HL-60 (cell line): ENCODE data around the gene DIPK1A.

Experiments
- DNase-seq, 2 experiments: peaks; one replicate each; pipeline ENCODE4 v3.0.0-alpha.2; 2010 to 2020; ENCODE audit warnings: low read depth in 1 of 2, low spot score in 1 of 2
- H3K27ac ChIP-seq: fragments of 250-450 bp; sonication (Bioruptor Pico); replicated peaks from 2 replicates; pipeline ENCODE4 v1.5.1; 2020; ENCODE audit warnings: mild to moderate bottlenecking, moderate library complexity
- H3K27me3 ChIP-seq: fragments of 250-450 bp; sonication (Bioruptor Pico); 2 replicates; pipeline ENCODE4 v1.5.1; 2021; ENCODE audit warnings: mild to moderate bottlenecking, moderate library complexity; ENCODE audit not compliant: insufficient read depth, poor library complexity, severe bottlenecking
- H3K4me3 ChIP-seq: replicated peaks from 2 replicates; pipeline ENCODE4 v1.5.1; 2011; ENCODE audit warnings: mild to moderate bottlenecking, control low read depth, low read length; ENCODE audit not compliant: insufficient read depth
- GABPA ChIP-seq: IDR thresholded peaks from 2 replicates; pipeline ENCODE4 v1.6.1; 2012; ENCODE audit warnings: low read depth
- POLR2AphosphoS5 ChIP-seq: IDR thresholded peaks from 2 replicates; pipeline ENCODE4 v1.6.1; 2012; ENCODE audit warnings: low read depth
- SPI1 ChIP-seq: IDR thresholded peaks from 2 replicates; pipeline ENCODE4 v1.6.1; 2012; ENCODE audit warnings: low read depth, mild to moderate bottlenecking, borderline replicate concordance
- TF ChIP-seq, protein P1 (sequence below): IDR thresholded peaks from one replicate; pipeline ENCODE4 v1.5.1; 2011; ENCODE audit warnings: low read length, control low read depth, inconsistent platforms; ENCODE audit not compliant: insufficient read depth
- TF ChIP-seq, protein P2 (sequence below): IDR thresholded peaks from 2 replicates; pipeline ENCODE4 v1.6.1; 2012; ENCODE audit warnings: low read depth; ENCODE audit not compliant: insufficient replicate concordance

DIPK1A gene

DNA sequence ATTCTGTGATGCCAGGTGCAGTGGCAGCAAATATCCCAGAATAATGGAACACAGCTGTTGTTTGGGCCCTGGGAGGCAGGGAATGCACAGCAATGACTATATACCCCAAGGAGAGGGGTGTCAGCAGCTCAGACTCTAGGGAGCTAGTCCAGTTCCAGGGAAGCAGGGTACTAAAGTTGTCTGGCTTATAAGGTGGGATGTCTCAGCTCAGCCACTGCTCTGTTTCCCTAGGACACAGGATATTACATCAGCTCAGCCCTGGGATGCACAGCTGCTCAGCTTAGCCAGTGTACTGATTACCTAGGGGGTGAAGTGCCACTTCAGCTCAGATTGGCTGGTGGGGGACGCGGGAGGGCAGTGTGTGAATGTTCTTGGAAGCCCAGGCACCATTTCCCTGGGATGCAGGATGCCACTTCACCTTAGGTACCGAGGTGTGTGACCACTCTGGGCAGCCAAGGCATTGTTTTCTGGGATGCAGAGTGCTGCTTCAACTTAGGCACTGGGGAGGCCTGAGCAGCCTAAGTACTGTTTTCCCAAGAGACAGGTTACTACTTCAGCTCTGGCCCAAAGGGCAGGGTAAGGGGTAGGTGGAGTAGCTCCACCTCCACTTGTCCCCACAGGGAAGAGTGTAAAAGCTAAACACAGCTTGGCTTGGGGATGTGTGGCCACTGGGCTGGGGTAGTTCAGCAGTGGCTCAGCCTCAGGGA lies 59.4 kb downstream of the DIPK1A start:
- Histone ChIP-seq H3K27ac (no peak overlapping the region), H3K27me3 (no peaks in the 10 kb centered on the region), H3K4me3 (no peak overlapping the region)
- TF ChIP-seq POLR2AphosphoS5 (no peak), GABPA (no peak), SPI1 (no peak)
- TF ChIP-seq, protein P1, sequence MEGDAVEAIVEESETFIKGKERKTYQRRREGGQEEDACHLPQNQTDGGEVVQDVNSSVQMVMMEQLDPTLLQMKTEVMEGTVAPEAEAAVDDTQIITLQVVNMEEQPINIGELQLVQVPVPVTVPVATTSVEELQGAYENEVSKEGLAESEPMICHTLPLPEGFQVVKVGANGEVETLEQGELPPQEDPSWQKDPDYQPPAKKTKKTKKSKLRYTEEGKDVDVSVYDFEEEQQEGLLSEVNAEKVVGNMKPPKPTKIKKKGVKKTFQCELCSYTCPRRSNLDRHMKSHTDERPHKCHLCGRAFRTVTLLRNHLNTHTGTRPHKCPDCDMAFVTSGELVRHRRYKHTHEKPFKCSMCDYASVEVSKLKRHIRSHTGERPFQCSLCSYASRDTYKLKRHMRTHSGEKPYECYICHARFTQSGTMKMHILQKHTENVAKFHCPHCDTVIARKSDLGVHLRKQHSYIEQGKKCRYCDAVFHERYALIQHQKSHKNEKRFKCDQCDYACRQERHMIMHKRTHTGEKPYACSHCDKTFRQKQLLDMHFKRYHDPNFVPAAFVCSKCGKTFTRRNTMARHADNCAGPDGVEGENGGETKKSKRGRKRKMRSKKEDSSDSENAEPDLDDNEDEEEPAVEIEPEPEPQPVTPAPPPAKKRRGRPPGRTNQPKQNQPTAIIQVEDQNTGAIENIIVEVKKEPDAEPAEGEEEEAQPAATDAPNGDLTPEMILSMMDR: no peak
- TF ChIP-seq, protein P2, sequence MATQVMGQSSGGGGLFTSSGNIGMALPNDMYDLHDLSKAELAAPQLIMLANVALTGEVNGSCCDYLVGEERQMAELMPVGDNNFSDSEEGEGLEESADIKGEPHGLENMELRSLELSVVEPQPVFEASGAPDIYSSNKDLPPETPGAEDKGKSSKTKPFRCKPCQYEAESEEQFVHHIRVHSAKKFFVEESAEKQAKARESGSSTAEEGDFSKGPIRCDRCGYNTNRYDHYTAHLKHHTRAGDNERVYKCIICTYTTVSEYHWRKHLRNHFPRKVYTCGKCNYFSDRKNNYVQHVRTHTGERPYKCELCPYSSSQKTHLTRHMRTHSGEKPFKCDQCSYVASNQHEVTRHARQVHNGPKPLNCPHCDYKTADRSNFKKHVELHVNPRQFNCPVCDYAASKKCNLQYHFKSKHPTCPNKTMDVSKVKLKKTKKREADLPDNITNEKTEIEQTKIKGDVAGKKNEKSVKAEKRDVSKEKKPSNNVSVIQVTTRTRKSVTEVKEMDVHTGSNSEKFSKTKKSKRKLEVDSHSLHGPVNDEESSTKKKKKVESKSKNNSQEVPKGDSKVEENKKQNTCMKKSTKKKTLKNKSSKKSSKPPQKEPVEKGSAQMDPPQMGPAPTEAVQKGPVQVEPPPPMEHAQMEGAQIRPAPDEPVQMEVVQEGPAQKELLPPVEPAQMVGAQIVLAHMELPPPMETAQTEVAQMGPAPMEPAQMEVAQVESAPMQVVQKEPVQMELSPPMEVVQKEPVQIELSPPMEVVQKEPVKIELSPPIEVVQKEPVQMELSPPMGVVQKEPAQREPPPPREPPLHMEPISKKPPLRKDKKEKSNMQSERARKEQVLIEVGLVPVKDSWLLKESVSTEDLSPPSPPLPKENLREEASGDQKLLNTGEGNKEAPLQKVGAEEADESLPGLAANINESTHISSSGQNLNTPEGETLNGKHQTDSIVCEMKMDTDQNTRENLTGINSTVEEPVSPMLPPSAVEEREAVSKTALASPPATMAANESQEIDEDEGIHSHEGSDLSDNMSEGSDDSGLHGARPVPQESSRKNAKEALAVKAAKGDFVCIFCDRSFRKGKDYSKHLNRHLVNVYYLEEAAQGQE: no peak
- DNase-seq: no peak

DNA sequence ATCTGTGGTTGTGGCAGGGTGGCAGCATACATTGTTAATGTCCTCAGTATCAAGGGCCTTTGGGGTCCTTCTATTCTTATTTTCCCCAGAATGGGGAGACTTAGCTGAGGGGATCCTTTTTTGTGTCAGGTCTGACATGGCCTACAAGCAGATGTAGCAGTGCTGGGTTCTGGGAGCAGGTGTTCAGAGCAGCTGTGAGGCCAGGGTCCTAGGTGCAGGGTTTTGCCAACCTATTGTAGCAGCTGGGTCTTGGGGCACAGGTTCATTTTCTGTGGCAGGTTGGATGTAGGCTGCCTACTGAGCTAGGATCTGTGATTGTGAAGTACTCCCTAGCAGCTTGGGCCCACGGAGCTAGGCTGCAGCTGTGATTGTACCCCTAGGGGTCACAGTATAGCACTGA lies 60.1 kb downstream of the DIPK1A start:
- no peak for DNase-seq
- no peak overlapping the region for H3K27ac ChIP-seq
- no peak overlapping the region for H3K4me3 ChIP-seq
- TF ChIP-seq, protein P1: no peak
- TF ChIP-seq SPI1: no peak
- no peak for TF ChIP-seq POLR2AphosphoS5
- no peak for TF ChIP-seq GABPA
- TF ChIP-seq, protein P2: no peak
- H3K27me3 ChIP-seq: no peaks in the 10 kb centered on the region

DNA sequence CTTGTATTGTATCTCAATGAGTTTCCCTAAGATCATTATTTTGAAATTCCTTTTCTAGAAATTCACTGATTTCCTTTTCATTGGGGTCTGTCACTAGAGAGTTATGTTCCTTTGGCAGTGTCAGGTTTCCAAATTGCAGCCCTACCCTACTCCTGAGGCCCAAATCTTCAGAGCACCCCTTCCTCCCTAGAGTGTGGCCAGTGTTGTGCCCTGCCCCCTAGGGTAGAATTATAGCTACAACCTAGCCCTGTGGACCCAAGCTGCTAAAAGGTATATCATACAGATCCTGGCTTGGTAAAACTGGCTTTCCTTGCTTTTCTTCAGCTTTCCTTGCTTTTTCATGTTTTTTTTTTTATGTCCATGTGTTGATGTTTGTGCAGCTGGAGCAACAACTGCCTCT lies 60.7 kb downstream of the DIPK1A start:
- Histone ChIP-seq H3K27ac (no peak overlapping the region), H3K27me3 (no peaks in the 10 kb centered on the region), H3K4me3 (no peak overlapping the region)
- DNase-seq: no peak
- TF ChIP-seq POLR2AphosphoS5 (no peak), GABPA (no peak), SPI1 (no peak)
- TF ChIP-seq, protein P2: no peak
- TF ChIP-seq, protein P1: no peak
